HS-5 (cell line): ENCODE data around the gene LYPLAL1.
"Not testable (repeated sequence)": the region's sequence is repeated elsewhere in the genome, so short reads cannot be mapped to it uniquely, and the experiment has no call there.

ENCODE experiments used
- DNase-seq: peaks from one replicate; pipeline ENCODE4 v3.0.0-alpha.2; 2012; ENCODE audit warnings: low read depth

The LYPLAL1 gene

GRCh38 chr1:219215477-219215876 lies 41.8 kb downstream of the LYPLAL1 start:
- no peak for DNase-seq

GRCh38 chr1:219220945-219221344 lies 47.3 kb downstream of the LYPLAL1 start:
- DNase-seq = no peak

- DNase-seq = no peak
Measured at GRCh38 chr1:219223496-219223895, 49.8 kb downstream of the LYPLAL1 start.

- DNase-seq = no peak
Measured at GRCh38 chr1:219226196-219226595, 52.5 kb downstream of the LYPLAL1 start.

- DNase-seq = no peak
Measured at GRCh38 chr1:219227360-219228057, 53.8 kb downstream of the LYPLAL1 start.

GRCh38 chr1:219228058-219228419 lies 54.4 kb downstream of the LYPLAL1 start:
- no peak for DNase-seq

- DNase-seq = no peak
Measured at GRCh38 chr1:219232890-219233289, 59.2 kb downstream of the LYPLAL1 start.

GRCh38 chr1:219235903-219236481 lies 62.3 kb downstream of the LYPLAL1 start:
- DNase-seq = no peak

- no peak for DNase-seq
Measured at GRCh38 chr1:219236933-219237610, 63.4 kb downstream of the LYPLAL1 start.

GRCh38 chr1:219239518-219239917 lies 65.8 kb downstream of the LYPLAL1 start:
- DNase-seq = no peak

GRCh38 chr1:219244864-219245263 lies 71.2 kb downstream of the LYPLAL1 start:
- DNase-seq = no peak

- no peak for DNase-seq
Measured at GRCh38 chr1:219247441-219247840, 73.8 kb downstream of the LYPLAL1 start.

GRCh38 chr1:219250468-219250867 lies 76.8 kb downstream of the LYPLAL1 start:
- not testable (repeated sequence) for DNase-seq

GRCh38 chr1:219257751-219258150 lies 84.1 kb downstream of the LYPLAL1 start:
- no peak for DNase-seq

GRCh38 chr1:219261454-219261853 lies 87.8 kb downstream of the LYPLAL1 start:
- DNase-seq = no peak
